Measurements from ENCODE around the gene CSRP3.

DNA sequence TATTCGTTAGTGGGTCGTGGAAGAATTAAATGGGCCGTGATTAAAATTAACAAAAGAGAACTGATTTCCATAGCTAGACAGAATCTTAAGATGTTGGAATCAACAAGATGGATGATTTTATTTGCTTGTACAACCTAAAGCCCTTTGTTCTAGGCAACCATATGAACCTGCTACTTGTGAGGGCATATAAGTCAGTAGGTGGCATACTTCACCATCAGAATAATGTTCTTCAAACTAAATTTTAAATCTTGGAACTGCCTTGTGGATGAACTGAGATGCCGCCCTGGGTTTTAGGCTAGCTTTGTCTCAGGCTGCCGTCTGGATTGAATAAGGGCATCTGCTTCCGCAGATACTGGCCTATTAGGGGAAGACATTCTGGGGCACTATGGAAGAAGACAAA lies 40.9 kb downstream of the CSRP3 start:
- TF ChIP-seq ZNF274 (IDR thresholded peaks at IDR 0.05; ENCODE audit: low read depth, low read length) (no peak), YY1 (IDR thresholded peaks at IDR 0.05; ENCODE audit: insufficient read depth, insufficient read length) (no peak), SUZ12 (IDR thresholded peaks at IDR 0.05; ENCODE audit: extremely low read depth, insufficient read depth, insufficient read length) (no peak)
